HG02981 (cell line): Measurements from ENCODE around the gene LONP1.

Experiments used
- ATAC-seq: cut with Tn5 transposase; IDR thresholded peaks from one replicate; pipeline ENCODE4 v1.9.1; 2021; ENCODE audit warnings: mild to moderate bottlenecking, moderate library complexity; ENCODE audit not compliant: unreplicated experiment

The LONP1 gene

DNA sequence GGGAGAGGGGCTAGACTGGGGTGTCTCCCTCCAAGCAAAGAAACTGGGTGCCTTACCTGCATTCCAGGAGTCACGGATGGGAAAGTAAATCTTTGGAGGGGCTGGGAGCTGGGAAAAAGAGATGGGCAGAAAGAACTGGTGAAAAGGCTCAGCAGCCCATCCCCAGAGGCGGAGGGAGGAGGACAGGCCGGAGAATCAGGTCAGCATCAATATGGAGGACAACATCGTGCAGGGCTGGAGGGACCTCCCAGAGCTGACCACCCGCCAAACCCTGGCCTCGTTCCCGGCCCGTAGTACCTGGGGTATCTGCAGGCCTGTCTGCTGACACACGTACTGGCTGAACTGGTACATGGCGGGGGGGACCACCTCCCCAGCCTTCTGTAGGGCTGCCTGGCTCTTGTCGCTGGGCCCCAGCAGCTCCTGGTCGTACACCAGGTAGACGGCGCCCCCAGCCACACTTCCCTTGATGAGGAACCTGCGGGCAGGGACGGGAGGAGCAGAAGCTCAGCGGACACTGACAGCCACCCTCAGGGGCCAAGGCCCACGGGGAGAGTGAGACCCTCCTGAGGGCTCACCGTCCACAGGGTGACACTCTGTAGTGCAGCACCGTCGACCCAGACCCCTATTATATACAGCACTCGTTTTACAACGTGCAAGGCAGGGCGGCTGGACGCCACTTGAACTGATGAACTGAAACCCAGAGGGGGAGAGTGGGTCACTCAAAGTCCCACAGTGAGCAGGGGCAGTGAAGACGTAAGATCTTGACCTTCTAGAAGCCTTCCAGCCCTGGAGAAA is 40.5 kb downstream of the LONP1 start:
- ATAC-seq = no peak

DNA sequence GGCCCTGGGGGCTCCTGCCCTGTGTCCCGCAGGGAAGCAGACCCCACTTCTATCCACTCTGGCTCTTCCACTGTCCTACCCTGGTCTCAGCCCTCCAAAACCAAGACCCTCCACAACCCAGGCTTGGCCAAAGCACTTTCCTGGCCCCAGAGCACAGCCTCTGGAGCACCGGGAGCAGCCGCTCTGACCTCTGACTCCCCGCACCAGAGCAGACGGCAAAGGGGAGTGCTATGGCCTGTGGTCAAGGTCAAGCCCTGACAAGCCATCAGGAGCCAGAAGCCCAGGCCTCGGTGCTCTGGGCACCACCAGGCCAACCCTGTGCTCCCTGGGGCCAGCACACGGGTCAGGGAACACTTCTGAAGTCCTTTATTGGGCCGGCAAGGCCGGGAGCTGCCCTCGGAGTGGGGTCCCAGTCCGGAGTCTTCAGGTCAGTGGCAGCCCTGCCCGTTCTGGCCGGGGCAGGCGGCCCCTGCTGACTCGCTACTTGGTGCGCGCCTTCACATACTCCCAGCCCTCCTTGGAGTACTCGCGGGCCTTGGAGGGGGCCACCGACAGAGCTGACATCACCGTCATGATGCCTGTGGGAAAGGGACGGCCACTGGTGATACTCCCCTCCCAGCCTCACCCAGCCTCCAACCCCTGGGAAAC is 41.8 kb downstream of the LONP1 start:
- ATAC-seq = no peak

DNA sequence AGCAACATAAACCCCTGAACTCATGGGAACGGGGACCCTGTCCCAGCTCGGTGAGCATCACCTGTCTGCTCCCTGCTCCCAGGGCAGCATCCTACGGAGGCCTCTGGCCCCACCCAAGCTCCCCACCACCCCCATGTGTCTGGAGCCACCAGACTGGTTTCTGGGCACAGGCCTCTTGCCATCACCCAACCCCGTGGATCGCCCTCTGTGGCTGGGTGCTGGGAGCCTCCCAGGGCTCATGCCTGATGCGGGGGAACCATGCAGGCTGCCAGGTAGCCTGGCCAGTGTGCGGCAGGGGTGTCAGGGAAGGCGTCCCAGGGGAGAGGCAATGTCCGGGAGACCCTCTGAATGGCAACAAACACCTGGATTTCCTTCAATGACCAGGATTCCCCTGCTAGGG is 42.4 kb downstream of the LONP1 start:
- no peak for ATAC-seq

DNA sequence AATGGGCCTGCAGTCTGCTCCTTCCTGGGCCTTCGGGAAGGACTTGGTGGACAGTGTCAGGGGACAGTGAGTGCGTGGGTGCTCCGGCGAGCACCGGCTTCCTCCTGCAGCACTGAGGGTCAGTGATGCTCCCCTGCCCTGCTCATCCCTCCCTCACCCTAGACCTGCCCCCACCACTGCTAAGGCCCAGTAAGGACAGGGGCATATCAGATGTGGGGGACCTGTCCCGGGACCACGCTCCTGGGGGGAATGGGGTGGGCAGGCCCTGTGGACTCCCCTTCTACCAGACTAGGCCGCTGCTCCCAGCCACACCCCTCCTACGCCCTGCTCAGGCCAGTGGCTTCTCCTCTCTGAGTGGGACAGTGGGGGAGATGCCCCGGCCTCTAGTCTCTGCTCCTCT is 42.8 kb downstream of the LONP1 start:
- ATAC-seq = no peak

DNA sequence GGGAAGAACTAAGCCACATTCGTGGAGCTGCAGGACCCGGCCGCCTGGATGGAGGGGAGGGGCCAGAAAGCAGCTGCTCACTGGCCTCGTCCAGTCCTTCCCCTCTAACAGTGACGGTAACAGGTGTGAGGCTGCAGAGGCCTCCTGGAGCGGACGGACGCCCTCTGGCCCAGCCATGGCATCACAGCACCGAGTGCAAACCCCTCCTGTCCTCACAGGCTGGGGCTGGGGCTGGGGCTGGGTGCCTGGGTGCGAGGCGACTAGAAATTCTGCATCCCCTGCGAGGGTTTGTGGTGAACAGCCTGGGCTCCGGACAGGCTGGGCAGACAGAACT is 43.2 kb downstream of the LONP1 start:
- ATAC-seq = no peak

DNA sequence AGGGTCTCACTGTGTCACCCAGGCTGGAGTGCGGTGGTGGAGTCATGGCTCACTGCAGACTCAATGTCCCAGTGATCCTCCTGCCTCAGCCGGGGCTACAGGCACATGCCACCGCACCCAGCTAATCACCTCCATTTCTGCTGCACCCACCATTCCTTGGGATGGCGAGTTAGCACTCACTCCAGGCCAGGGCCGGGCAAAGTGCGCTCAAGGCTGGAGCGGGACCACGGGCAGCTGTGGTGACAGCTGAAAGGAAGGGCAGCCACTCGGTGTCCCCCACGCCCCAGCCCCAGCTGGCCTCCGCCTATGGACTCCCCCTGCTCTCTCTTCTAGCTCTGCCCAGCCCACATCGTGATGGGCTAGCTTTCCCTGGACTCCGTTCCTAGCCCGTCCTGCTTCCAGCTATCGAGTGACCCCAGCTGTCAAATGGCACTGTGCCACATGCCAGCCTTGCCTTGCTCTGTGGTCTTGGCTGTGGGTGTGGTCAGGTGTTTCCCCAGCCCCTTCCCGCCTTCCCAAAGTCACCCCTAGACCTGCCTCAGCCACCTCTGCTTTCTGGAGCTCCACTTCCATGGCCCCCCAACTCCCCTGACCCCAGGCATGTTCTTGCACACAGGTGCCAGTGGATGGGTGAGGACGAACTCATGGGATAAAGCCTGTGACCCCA is 43.7 kb downstream of the LONP1 start:
- no peak for ATAC-seq

DNA sequence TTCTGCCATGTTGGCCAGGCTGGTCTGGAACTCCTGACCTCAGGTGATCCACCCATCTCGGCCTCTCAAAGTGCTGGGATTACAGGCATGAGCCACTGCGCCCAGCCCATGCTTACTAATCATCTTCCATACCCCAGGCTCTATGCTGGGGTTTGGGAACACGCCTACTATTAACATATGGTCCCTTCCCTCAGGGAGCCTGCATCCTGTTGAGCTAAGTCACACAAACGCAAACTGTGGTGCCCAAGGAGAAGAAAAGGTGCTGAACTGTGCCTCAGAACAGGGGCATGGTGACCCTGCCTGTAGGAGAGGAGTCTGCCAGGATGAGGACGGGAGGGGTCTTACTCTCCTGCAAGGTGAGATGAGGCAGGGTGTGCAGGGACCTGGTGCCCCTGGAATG is 45.2 kb downstream of the LONP1 start:
- ATAC-seq = no peak

DNA sequence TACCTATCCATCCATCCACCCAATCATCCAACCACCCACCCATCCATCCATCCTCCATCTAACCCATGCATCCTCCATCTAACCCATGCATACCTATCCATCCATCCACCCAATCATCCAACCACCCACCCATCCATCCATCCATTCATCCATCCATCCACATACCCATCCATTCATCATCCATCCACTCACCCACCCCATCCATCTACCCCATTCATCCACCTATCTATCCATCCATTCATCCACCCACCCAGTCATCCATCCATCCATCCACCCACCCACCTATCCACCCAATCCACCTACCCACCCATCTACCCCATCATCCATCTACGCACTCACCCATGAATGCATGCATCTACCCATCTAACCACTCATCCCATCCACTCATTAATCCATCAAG is 46.2 kb downstream of the LONP1 start:
- no peak for ATAC-seq

DNA sequence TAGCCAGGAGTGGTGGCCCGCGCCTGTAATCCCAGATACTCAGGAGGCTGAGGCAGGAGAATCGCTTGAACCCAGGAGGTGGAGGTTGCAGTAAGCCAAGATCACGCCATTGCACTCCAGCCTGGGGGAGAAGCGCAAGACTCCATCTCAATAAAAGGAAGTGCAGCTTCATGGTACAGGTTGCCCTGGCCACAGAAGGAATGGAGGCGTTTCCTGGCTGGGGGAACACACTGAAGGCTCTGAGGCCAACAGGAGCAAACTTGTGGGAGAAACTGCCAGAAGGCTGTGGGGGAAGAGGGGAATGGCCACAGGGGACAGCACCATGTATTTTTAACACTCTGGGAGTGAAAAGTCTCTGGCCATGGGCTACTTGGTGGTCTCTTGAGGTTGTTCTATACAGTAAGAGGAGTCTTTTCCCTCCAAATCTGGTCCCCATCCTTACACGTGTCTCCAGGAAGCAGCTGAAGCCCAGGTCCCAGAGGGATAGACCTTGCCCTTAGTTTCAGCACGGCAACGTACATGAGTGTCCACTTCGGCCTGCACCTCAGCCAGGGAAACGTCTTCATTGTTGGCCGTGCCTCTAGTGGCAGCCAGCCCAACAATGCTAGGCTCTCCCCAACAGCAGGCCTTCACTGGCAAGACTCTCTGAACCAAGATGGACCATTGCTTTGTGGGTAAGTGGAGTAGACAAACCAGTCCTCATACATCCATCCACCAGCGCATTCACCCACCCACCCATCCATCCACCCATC is 47.1 kb downstream of the LONP1 start:
- no peak for ATAC-seq

DNA sequence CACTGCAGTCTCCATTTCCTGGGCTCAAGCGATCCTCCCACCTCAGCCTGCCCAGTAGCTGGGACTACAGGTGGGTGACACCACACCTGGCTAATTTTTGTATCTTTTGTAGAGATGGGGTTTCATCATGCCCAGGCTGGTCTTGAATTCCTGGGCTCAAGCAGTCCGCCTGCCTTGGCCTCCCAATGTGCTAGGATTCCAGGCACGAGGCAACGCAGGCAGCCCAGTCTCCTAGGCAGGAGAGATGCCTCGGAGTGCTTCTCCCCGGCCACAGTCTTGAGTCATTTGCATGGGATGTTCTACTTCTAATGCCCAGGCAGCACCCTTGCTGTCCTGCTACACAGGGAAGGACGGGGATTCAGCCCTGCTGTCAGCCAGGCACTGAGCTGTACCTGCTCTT is 48.3 kb downstream of the LONP1 start:
- ATAC-seq = no peak

DNA sequence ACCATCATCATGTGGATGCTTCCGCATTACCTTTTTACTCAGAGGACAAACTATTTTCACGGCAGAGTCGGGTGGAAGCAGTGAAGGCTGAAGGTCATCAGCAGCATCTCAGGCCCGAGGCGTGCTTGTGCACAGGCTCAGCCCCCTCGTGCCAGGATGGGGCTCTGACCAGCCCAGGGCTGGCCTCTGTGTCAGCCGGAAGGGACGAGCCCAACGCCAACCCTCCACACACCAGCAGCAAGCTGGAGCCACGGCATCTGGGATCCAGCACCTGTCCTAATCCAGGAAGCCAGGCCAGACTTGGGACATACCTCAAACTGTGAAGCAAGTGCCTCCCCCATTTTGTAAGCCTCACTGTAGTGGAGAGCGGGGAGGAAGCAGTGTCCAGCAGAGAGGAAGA is 50.7 kb downstream of the LONP1 start:
- ATAC-seq = no peak

DNA sequence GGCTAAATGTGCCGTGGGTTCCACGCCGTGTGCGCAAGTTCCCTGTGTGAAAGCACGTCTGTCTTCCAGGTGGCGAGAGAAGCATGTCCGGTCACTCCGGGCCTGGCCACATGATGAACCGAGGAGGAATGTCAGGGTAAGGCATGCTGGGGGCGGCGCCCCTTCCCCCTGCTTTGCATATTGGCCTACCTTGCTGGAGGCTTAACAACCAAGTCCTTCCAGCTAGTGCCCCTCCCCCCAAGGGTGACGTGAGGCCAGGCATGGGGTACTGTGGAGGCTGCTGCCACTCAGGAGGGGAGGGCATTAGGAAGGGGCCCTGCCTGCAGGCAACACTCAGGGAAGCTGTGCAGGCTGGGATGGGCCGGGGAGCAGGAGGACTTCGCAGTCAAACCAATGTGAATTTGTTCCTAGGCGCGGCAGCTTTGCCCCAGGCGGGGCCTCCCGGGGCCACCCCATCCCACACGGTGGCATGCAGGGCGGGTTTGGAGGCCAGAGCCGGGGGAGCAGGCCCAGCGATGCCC is 52.1 kb downstream of the LONP1 start:
- ATAC-seq = no peak

DNA sequence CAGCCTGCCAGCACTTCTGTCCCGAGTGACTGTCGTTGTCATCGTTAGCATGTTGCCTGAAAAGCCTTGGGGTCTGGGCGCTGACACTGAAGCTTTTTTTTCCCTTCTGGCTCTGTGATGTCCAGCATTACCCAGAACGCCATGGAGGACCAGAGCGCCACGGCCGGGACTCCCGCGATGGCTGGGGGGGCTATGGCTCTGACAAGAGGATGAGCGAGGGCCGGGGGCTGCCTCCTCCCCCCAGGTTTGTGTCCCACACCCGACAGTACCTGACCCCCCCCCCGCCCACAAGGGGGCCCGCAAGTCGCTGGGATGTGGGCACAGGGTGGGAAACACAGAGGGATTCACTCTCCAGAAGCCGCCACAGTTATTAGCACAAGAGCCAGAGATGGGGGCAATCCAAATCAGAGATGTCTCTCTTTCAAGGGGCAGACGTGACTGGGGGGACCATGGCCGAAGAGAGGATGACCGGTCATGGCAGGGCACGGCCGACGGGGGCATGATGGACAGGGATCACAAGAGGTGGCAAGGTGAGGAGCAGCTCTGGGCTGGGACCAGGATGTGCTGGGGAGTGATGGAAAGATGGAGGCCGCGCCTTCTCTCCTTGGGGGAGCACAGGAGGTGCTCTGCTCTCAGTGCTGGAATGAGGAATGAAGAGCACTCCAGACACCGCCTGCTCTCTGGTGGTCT is 52.9 kb downstream of the LONP1 start:
- ATAC-seq = no peak

DNA sequence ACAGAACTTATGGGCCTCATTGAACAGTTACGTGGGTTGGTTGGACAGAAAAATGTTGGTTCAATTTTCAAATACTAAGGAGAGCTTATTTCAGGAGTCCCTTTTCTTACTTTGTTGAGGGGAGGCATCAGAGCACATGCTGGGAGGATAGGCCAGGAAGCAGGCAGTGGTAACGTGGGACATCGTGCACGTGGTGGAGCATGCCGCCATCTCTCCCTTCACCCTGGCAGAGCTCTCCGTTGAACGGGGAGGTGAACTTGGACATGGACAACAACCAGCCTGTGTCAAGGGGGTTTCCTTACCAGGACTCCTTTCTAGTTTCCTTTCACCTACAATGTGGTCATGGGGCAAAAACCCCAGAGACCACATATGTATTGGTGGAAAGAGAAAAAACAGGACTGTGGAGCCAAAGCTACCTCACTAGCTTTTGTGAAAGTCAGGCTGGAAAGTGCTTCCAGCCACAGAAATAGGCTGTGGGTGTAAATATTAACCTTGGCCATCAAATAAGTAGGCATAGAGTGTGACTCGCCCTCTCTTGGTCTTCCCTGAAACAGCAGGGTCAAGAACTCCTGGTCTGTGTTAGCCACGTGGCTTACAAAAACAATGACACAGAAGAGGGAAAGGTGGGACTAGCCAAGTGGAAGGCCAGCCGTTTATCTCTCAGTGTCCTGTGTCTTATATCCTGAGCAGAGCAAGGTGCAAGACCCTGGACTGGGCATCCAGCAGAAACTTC is 54.0 kb downstream of the LONP1 start:
- ATAC-seq = no peak

DNA sequence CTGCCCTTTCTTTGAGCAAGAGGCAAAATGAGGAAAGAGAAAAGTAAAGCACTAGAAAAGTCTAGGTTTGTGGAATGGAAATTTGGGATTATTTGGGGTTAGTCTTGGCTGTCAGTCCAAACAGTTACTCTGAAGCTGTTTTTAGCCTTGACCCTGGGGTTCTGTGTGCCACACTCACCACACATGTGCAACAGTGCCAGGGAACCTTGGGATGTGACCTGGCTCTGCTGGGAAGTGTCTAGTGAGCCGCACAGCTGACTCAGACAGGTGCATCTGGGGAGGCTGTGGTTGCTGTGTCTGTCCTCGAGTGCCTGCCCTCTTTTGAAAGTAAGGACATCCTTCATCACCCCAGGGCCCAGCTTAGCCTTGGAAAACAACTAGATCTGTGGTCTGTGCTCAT is 55.4 kb downstream of the LONP1 start:
- no peak for ATAC-seq

DNA sequence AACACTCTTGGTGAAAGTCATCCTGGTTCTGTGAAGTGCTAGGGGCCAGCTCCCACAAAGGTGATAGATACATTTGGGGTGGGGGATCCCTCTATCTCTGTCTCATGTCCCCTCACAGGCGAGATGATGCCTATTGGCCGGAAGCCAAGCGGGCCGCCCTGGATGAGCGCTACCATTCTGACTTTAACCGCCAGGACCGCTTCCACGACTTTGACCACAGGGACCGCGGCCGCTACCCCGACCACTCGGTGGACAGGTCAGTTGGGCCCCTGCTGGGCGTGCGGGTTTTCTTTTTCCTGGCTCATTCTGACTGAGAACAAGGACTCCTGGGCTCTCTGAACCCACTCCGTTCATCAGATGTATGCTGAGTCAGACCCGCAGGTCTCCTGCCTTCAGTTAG is 56.0 kb downstream of the LONP1 start:
- ATAC-seq = no peak

DNA sequence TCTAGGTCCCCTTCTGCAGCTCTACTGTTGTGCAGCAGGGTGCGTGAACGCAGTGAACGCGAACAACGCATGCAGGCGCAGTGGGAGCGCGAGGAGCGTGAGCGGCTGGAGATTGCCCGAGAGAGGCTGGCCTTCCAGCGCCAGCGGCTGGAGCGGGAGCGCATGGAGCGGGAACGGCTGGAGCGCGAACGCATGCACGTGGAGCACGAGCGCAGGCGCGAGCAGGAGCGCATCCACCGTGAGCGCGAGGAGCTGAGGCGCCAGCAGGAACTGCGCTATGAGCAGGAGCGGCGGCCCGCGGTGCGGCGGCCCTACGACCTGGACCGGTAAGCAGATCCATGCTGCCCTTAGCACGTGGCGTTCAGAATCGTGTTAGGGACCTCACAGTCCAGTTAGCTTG is 58.5 kb downstream of the LONP1 start:
- no peak for ATAC-seq

DNA sequence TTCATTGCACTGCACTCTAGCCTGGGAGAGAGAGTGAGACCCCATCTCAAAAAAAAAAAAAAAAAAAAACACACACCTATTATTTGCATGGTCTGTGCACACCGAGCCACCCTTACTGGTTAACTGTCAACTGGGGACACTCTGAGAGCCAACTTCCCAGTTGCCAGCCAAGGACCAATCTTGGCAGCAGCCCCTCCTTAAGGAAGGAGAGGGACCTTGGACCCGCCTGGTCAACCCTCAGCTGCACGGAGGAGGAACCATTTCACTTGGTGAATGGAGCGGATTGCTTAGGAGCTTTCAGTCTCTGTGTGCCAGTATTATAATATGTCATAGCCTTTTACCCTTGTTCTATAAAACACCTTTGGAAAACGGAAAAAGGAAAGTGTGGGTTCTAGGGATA is 64.5 kb downstream of the LONP1 start:
- no peak for ATAC-seq

DNA sequence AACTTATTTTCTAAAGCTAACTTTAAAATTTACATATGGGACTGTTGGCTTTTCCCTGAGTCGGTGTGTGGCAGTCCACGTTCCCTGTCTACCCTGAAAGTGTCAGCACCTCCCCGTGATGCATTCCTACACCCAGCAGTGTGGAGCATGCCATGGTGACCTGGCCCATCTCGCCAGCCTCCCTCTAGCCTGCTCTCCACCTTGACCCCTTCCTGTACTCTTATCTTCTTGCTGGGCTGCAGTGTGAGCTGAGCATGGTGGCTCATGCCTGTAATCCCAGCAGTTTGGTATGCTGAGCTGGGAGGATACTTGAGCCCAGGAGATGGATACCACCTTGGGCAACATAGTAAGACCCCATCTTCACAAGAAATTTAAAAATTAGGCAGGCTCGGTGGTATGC is 65.0 kb downstream of the LONP1 start:
- ATAC-seq = no peak

DNA sequence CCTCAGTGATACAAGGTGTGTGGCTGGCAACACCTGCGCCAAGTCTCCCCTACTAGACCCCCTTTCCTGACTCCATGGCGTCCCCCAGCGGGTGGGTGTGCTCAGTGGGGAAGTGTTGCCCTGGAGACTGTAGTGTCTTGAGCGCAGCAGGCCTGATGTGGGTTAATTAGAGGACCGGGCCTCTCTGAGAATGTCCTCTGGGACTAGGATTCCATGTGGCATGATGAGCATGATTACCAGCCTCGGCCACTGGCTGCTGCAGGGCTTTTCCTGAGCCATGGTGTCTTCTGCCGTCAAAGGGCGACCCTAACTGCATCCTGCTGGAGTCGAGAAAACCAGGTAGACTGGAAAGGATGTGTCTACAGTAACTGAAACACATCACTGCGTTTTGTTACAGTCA is 67.7 kb downstream of the LONP1 start:
- no peak for ATAC-seq
